Measurements from ENCODE around the gene UBE2J2.

The UBE2J2 gene

DNA sequence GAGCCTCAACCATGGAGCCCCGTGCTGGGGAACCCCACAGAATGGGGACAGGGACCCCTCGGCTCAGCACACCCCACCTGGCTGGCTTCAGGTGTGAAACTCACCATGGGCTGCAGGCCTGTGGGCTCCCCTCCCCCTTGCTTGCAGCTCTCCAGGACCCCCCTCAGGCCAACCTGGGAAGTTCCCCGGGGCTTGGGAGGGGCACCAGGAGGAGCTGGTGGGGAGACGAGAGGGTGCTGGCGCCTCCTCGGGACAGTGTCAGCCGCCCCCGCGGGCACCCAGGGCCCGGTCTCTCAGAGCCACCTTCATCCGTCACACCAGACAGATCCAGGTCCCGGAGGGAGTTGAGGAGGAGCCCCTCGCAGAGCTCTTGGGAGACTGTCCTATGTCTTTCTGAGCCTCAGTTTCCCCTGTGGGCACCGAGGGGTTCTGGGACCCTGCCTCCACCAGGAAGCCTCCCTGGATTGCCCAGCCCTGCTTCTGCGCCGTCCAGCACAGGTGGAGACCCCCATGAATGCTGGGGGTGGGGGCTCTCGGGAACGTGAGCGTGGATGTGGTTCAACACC lies 66.6 kb downstream of the UBE2J2 start:
- DNase-seq: peak in 1 of 2 experiments; percentile 65

DNA sequence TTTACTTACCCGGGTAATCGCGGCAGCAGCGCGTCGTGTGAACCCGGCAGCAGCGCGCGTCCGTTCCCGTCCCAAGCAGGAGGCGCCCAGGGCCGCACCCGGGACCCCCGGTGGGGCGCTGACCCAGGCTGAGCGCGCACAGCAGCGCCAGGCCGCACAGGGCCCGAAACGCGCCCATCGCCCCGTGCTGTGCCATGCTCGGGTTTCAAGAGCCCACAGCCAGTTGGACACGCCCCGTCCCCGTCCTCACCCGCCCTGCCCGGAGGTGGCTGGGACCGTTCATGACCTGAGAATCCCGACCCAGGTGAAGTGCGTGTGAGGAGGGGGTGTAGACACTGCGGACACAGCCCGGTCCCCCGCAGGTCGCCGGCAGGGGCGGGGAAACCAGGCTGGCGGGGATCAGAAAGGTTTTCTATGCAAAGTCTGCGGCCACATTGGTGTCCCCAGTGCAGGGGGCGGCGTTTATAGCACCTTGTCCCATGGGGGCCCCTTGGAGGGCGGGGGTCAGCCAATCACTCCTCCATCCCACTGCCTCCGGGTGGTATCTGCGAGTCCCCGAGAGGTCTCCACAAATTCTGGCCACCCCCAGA lies 67.2 kb downstream of the UBE2J2 start, which contains the start of gene TNFRSF18:
TNFRSF18 (minus strand) TSS at position 217 of the 590 bp plus-strand sequence; CDS start at position 196, 21 bp downstream.
- peak; percentile 78 for DNase-seq

DNA sequence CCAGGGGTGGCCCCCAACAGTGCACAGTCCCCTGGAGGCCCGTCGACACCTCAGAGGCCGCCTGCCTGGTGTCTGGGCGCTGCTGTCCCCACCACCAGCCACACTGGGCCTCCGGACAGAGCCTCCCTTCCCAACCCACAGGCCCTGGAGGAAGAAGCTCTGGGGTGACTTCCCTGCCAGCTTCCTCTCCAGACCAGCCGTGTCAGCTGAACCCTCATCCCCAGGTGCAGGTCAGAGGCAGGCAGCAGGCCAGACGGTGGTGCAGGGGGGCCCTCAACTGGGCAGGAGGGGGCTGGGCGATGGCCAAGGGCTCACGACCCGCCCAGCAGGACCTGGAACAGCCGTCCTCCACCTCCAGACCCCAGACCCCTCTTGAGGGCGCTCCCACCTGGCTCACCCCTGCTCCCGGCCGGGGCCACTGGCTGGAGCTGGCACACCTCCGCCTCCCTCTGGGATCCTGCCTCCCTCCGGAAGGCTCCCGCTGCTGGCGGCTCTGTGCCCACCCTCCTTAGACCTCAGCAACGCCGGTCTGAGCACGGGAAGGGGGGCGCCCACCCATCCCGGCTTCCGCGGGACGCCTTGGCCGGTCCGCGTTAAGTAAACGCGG lies 67.8 kb downstream of the UBE2J2 start:
- DNase-seq: peak; percentile 50 to 51

DNA sequence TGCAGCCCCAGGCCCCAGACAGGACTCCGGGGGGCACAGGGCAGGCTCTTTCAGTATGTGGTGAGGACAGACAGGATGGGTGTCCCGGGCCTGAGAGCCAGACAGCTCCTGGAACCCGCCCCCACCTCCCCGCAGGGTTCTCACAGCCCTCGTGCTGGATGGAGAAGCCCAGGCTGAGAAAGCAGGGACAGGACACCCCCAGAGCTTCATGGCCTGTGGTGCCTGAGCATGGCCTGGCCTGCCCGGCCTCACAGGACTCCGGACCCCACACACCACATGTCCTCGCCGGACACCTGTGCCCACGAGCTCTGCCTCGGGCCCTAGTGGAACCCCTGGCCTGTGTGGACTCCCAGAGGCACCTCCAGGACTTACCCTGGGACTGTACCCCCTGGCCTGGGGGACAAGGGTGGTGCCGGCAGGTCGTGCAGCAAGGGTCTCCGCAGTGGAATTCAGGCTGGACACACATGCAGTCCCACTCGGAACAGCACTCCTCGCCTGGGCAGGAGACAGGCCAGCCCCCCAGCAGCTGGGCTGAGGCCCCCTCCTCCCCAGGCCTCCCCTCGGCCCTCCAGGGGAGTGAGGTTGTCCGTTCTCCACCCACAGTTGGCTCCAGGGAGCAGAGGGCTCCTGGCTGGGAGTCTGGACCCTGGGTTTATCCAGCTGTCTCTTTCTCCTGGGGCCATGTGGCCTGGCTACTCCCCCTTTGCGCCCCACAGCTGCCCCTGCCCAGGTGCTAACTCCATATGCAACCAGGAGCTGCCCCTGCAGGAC lies 68.5 kb downstream of the UBE2J2 start:
- peak; percentile 44 to 55 for DNase-seq

DNA sequence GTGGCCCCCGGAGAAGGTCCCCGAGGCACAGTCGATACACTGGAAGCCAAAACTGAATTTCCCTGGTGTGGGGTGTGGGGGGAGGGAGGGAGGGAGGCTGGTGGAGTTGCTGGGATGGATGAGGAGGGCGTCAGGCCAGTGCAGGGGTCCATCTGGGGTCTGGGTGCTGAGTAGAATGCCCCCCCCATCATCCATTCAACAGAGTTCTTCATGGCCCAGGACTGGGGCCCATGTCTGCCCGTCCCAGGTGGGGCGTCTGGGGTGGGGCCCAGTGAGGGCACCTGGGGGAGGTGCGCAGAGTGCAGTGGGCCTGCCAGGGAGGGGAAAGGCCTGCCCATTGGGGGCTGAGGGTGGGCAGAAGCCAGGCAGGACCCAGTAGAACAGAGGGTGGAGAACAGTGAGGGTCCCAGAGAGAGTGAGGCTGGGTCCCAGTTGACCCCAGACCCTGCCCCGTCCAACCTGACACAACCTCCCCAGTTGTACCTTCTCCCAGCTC lies 69.2 kb downstream of the UBE2J2 start:
- DNase-seq: no peak
